Thyroid gland (tissue), 4 donors: ENCODE measurements around the gene RNF115.

ENCODE experiments used
- POLR2A ChIP-seq, 2 donors: fragments of 450-650 bp; IDR thresholded peaks; one replicate each; pipeline ENCODE4 v1.6.1; 2017; ENCODE audit warnings: antibody characterized with exemption in 2 of 2, mild to moderate bottlenecking in 2 of 2, moderate library complexity in 1 of 2
- TF ChIP-seq, protein P1 (sequence below), 6 experiments: fragments of 200-600 bp in 3 of 6; fragments of 450-650 bp in 3 of 6; sonication (generic) in 3 of 6; IDR thresholded peaks; one replicate each; pipeline ENCODE4 v1.5.1; 2016 to 2019; ENCODE audit warnings: antibody characterized with exemption in 6 of 6, mild to moderate bottlenecking in 2 of 6, inconsistent platforms in 1 of 6, moderate library complexity in 1 of 6

DNA sequence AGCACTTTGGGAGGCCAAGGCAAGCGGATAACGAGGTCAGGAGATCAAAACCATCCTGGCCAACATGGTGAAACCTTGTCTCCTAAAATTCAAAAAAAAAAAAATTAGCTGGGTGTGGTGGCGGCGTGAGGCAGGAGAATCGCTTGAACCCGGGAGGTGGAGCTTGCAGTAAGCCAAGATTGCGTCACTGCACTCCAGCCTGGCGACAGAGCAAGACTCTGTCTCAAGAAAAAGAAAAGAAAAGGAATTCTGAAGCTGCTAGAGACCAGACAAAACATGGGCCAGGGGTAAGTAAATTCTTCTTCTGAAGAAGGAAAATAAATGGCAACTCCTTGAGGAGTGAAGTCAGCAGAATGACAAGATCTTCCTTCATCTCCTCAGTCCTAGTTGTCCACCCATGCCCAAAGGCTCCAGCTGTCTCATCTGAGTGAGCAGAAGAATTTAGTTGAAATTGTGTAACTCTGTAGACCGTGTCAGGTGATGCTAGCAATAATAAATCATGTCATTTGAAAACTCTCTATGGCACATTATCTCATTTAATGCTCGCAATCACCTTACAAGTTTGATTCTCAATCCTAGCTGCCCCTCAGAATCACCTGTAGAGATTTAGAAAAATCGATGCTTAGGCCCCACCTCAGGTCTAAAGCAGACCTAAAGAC, 131.0 kb downstream of the RNF115 start:
- TF ChIP-seq, protein P1, sequence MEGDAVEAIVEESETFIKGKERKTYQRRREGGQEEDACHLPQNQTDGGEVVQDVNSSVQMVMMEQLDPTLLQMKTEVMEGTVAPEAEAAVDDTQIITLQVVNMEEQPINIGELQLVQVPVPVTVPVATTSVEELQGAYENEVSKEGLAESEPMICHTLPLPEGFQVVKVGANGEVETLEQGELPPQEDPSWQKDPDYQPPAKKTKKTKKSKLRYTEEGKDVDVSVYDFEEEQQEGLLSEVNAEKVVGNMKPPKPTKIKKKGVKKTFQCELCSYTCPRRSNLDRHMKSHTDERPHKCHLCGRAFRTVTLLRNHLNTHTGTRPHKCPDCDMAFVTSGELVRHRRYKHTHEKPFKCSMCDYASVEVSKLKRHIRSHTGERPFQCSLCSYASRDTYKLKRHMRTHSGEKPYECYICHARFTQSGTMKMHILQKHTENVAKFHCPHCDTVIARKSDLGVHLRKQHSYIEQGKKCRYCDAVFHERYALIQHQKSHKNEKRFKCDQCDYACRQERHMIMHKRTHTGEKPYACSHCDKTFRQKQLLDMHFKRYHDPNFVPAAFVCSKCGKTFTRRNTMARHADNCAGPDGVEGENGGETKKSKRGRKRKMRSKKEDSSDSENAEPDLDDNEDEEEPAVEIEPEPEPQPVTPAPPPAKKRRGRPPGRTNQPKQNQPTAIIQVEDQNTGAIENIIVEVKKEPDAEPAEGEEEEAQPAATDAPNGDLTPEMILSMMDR (IDR thresholded peaks at IDR 0.05), result no peak
- no peak for TF ChIP-seq POLR2A (IDR thresholded peaks at IDR 0.05)
